Umbilical cord (tissue), 2 donors: ENCODE measurements around the gene SLC1A6. TPM values are rescaled to one million over a fixed set of nuclear protein-coding genes. Genes with fewer than 3 reads are reported as not detected.
"Not testable (repeated sequence)": the region's sequence is repeated elsewhere in the genome, so short reads cannot be mapped to it uniquely, and the experiment has no call there.

ENCODE experiments used
- DNase-seq: peaks from one replicate; pipeline ENCODE4 v3.0.0-alpha.2; 2015; ENCODE audit warnings: low spot score
- total RNA-seq: library from RNA; depleted of rRNA; stranded (reverse); fragments of >200 nt; gene quantifications from one replicate; pipeline ENCODE4 v1.2.3, GENCODE V29; 2014; ENCODE audit warnings: low replicate concordance; ENCODE audit not compliant: insufficient read depth

SLC1A6 gene
- 6.7 TPM for total RNA-seq

DNA sequence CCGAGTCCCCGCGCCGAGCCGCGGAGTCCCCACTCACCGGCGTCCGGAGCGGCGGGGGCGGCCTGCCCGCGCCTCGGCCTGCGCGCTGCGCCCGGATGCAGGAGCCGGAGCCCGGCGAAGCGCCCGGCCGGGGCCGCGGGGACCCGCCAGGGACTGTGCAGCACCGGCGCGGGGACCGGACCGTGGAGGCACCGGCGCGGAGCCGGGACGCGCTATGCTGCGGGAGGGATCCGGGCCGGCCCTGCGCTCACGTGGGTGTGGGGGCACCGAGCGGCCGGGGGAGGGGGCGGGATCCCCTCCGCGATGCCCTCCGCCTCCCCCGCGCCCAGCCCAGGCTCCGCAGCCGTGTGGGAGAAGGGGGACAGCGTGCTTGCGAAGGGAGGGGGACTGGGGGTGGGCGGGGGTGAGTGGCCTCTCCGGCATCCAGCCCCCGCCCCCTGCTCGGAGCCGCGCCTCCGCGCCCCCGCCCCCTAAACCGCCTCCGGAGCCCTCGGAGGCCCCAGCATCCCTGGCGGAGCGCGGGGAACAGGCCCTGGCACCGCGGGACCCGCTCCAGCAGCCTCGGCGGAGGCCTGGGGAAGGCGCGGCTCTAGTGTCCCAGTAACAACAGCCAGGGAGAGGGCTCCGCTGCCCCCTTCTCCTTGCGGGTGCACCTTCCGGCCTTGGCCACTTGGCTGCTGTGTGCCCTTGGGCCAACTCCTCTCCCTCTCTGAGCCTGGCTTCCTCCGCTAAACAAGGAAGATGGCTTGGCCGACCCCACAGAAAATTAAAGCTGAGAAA, at the start of gene SLC1A6:
Gene SLC1A6, minus strand, starts transcription at position 389 of the 780 bp plus-strand sequence. CDS start 6,954 bp downstream, outside the sequence.
- DNase-seq, result peak; percentile 27

DNA sequence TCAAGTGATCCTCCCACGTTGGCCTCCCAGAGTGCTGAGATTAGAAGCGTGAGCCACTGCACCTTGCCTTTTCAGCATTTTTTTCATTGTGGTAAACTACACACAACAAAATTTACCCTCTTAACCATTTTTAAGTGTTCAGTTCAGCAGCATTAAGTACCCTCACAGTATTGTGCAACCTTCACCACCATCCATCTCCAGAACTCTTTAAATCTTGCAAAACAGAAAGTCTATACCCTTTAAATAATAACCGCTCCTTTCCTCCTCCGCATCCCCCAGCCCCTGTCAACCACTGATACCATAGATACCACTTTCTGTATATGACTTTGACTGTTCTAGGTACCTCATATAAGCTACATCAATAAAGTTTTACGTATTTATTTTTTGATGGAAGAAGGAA, 48.8 kb upstream of the SLC1A6 start:
- no peak for DNase-seq

DNA sequence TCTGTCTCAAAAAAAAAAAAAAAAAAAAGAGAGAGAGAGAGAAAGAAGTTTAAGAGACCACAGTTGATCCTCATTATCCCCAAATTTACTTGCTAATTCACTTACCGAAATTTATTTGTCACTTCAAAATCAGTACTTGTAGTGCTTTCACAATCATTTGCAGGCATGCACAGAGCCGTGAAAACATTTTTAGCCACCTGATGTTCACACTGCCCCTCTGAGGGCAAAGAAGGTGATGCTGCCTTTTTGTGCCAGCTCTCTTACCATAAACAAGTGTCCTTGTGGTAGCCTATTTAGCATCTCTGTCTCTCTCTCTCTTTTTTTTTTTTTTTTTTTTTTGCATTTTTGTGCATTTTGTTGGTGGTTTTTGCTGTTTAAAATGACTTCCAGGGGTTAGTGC, 45.6 kb upstream of the SLC1A6 start:
- no peak for DNase-seq

DNA sequence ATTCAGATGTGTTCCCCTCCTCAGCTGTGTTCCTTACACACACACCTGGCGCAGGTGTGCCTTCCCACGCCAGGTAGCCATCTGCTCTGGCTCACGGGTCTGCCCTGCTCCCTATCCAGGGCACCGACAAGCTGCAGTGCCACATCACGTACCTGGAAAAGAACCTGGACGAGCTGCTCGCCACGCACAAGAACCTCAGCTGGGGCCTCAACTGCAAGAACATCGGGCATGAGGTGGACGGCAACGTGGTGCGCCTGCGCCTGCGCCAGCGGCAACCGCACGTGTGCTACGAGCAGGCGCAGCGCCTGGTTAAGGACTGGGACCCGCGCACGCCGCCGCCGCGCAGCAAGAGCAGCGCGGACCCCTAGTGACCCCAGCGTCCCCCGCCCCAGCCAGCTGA, 43.1 kb upstream of the SLC1A6 start:
- no peak for DNase-seq

DNA sequence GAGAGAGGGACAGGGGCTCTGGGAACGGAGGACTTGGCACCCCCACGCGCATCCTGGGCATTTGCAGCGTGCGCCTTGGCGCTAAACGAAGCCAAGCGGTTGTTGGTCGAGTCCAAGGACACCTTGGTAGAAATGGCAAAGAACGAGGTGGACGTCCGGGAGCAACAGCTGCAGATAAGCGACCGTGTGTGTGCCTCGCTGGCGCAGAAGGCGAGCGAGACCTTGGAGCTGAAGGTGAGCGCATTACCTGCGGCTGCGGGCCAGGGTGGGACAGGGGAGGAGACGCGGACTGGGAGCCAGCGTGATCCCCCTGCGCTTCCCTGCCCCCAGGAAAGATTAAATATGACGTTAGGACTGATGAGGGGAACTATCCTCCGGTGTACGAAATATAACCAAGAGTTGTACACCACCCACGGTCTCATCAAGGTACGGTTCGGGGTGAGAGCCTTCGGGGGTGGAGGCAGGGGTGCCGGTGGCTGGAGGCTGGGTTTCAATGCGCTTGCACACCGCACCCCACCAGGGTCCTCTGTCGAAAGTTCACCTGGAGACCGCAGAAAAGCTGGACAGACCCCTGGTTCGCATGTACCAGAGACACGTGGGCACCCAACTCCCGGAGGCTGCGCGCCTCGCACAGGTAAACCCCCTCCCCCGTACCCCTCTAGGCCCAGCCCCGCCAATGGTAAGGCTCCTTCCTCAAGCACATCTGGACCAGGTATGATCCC, 41.8 kb upstream of the SLC1A6 start:
- DNase-seq, result no peak

DNA sequence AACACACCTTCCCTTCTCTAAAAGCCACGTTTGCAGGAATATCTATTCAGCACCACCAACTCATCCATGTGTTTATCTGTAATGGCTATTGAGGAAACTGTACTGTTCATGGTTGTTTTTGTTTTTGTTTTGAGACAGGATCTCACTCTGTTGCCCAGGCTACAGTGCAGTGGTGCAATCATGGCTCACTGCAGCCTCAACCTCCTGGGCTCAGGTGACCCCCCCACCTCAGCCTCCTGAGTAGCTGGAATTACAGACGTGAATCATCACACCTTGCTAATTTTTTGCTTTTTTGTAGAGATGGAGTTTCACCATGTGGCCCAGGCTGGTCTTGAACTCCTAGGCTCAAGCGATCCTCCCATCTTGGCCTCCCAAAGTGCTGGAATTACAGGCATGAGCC, 39.2 kb upstream of the SLC1A6 start:
- DNase-seq, result not testable (repeated sequence)

DNA sequence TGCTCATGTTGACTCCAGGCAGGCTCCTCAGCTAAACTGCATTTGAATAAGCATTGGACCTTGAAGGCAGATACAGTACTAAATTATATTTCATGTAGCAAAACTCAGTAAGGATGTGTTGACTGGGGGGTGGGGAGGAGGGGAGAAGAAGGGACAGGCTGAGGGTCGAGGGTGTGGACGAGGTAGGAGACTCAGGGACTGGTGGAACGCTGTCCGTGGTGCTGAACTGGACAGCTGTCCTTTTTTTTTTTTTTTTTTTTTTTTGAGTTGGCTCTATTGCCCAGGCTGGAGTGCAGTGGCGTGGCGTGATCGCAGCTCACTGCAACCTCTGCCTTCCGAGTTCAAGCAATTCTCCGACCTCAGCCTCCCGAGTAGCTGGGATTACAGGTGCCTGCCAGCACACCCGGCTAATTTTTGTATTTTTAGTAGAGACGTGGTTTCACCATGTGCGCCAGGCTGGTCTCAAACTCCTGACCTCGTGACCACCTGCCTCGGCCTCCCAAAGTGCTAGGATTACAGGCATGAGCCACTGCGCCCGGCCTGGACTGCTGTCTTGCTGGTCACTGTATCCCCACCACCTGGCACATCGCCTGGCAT, 36.4 kb upstream of the SLC1A6 start:
- DNase-seq, result peak; percentile 15

DNA sequence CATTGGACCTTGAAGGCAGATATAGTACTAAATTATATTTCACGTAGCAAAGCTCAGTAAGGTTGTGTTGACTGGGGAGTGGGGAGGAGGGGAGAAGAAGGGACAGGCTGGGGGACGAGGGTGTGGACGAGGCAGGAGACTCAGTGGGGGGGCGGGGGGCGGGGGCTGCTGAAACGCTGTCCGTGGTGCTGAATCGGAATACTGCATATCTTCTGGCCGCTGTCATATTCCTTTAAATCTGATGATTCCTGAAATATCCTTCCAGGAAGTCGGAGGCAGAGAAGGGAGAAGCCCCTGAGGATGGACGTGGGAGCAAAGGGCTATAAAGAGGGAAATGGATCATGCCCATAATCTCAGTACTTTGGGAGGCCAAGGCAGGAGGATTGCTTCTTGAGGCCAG, 34.9 kb upstream of the SLC1A6 start:
- DNase-seq, result no peak

DNA sequence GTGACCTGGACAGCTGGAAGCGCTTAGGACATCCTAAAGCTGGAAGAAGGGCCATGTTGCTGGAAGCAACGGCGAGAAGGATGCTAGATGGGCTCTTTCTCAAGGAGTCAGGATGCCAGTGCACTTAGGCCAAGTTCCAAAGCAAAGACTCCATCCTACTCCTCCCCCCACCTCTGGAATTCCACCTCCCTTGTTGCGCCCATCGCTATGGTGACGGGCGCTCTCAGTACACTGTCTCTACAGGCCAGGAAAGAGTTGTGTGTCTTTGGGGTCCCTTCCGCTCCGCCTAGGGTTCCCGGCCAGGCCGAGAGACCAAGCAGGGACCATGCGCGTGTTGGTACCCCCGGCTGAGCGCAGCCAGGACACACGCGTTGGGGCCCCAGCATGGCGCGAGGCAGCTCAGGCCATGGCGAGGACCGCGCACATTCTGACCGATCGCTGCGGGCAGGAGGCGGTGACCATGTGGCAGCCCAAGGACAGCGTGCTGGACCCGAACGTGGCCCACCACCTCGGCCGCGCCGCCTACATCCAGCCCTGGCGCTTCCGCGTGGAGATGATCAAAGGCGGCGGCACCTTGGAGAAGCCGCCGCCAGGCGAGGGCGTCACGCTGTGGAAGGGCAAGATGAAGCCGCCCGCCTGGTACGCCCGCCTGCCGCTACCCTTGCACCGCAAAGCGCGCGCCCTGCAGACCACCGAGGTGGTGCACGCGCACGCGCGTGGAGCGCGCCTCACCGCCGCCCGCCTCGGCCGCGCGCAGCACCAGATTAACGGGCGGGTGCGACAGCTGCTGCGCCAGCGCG, 31.0 kb upstream of the SLC1A6 start:
- peak; percentile 12 for DNase-seq

DNA sequence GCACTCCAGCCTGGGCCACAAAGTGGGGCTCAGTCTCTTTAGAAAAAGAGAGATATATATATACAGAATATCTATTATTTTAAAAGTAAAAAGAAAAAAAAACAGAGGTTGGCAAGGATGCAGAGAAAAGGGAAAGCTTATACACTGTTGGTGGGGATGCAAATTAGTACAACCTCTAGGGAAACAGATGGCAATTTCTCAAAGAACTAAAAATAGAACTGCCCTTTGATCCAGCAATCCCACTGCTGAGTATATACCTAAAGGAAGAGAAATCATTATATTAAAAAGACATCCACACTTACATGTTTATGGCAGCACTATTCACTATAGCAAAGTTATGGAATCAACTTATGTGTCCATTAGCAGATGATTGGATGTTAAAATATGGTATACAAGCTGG, 28.6 kb upstream of the SLC1A6 start:
- DNase-seq, result no peak

DNA sequence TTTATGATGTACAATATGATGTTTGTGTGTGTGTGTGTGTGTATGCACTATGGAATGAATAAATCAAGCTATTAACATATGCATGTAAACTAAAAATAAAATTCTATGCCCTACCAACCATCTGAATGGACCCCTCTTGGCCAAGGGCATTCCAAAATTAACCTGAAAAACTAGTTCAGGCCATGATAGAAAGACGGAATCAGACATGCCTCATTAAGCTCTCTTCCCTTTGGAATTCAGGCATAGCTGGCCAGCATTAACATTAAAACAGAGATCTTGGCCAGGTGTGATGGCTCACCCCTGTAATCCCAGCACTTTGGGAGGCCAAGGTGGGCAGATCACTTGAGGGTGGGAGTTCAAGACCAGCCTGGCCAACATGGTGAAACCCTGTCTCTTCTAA, 18.3 kb upstream of the SLC1A6 start:
- DNase-seq, result no peak

DNA sequence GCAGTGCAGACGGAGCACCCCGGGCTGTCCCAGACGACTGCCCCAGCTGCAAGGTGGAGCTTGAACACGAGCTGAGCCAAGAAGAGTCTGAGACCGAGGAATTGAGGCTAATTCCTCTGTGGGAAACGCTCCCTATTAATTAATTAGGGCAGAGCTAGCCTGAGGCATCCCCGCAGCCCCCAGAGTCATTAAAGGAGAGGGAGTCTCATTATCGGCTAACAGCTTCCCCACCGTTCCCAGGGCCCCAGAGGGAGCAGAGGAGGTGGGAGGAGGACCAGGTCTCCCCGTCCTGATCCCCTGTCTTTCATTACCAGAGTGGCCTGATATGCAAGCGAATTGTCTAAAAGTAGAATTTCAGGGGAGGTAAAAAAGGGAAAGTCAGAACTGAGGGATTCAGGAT, 13.1 kb upstream of the SLC1A6 start:
- no peak for DNase-seq

DNA sequence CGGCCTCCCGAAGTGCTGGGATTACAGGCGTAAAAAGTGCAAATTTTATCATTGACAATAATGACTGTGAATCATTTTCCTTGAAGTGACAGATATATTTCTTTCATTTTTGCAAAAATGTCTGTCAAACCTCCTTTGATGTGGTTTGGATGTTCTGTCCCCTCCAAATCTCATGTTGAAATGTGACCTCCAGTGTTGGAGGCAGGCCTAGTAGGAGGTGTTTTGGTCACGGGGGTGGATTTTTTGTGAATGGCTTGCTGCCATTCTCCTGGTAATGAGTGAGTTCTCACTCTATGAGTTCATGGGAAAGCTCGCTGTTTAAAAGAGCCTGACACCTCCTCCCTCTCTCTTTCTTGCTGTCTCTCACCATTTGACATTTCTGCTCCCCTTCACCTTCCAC, 5.5 kb upstream of the SLC1A6 start:
- DNase-seq, result no peak

DNA sequence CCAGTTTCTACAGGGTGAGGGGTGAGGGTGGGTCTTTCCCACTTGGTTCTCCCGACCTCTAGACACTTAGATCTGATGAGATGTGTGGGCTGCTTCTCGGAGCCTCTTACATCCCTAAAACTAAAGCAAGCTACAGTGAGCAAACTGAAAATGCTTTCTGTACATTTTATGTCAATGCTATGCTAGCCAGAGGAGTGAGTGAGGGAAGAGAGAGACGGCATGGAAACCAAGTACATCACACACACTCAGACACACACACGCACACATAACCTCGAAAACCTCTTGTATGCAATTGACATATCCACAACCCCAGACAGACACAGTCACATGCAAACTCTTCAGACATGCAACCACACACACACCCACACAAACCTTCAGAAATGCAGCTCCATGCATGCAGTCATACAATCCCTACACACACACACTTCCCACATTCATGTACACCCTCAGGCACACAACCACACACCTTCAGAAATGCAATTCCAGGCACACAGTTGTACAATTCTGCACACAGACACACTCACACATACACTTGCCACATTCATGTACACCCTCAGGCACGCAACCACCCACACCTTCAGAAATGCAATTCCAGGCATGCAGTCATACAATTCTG, 1.4 kb downstream of the SLC1A6 start:
- no peak for DNase-seq

DNA sequence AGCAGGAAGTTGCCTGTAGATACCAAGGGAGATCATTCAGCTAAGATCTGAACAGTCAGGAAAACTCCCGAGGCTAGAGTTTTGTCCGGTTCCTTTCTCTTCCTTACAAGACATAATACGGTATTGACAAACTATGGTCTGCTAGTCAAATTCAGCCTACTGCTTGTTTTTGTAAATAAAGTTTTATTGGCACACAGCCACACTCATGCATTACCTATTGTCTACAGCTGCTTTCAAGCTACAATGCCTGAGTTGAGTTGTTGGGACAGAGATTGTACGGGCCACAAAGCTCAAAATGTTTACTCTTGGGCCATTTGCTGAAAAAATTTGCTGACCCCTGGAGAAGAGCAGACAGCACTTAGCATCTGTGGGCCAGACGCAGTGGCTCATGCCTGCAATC, 2.5 kb downstream of the SLC1A6 start:
- DNase-seq, result no peak

DNA sequence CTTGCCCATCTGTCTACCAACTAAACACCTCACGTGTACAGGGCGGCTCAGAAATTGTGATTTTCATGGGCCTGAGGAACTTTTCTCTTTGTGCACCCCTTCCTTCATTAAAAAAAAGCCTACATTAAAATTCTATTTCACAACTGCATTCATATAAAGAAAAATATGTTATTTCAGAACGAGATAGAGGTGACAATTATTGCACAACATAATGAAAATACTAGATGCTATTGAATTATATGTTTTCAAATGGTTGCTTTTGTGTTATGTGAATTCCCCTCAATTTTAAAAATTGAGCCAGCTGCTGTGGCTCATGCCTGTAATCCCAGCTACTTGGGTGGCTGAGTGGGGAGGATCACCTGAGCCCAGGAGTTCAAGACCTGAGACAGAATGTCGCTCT, 5.2 kb downstream of the SLC1A6 start:
- no peak for DNase-seq

DNA sequence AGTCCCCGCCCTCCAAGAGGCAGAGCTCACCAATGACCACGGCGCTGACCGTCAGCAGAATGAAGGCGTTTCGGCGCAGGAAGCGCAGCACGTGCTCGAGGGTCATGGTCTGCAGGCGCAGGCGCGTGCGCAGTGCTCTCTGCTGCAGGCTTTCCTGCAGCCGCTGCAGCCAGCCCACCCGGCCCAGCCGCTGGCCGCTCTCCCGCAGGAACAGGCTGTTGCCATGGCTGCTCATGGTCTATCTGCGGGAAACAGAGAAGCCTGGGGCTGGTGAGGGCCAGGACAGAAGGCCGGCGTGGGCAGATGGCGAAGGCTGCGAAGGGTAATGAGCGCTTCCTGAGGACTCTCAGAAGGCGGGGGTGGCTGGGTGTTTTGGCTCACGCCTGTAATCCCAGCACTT, 7.0 kb downstream of the SLC1A6 start:
- no peak for DNase-seq

DNA sequence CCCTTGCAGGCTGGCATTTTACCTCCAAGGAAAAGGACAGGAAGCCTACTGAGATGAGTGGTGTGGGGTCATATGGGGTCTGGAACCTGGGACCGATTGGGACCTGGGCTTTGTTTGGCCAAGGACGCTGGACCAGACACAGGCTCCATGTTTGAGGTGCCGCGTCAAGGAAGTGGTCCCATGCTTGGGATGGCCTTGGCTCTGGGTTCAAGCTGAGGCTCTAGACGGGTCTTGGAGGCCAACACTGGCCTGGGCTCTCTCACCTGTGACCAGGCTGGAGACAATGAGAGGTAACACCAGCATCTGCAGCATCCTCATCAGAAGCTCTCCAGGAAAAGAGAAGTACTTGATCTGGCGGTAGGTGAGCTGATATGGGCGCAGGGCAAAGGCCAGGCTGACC, 8.2 kb downstream of the SLC1A6 start:
- no peak for DNase-seq

DNA sequence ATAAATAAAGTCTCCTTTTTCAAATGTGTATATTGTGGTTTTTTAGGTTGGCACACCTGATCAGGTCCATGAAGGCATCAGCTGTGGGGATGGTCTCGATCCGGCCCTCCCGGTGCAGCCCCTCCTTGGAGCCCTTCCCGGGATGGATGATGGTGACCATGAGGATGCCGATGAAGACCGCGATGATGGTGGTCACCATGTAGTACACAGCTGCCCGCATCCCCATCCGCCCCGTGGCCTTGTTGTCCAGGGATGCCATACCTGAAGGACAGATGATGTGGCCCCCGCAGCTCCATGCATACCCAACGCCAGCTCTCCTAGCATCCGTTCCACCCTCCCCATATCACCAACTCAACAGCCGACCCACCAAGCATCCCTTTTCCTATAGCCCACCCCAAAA, 11.4 kb downstream of the SLC1A6 start:
- DNase-seq, result no peak

DNA sequence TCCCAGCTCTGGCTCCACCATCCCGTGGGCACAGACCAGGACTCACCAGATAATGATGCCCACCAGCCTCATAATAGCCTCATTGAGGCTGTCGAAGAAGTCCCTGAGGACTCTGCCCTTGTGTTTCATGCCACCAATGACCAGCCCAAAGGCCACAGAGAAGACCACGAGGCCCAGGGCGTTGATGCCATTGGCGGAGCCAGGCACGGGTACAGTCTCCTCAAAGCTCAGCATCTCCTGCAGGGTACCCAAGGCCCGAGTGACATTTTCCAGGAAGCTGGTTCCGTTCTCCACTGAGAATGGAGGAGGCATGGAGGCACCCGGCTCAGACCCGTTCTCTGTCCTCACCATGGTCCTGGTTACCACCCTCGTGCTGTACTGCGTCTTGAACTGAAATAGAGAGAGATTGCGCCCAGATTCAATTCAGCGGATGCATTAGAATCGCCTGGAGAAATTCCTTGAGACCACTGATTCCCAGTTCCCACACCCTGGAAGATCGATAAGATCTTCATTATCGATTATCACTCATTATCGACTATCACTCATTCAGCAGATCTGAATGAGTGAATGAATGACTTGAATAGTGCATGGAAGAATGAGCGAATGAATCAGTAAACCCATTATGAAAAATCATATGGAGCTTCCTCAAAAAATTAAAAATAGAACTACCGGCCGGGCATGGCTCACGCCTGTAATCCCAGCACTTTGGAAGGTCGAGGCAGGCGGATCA, 17.5 kb downstream of the SLC1A6 start:
- DNase-seq, result no peak

DNA sequence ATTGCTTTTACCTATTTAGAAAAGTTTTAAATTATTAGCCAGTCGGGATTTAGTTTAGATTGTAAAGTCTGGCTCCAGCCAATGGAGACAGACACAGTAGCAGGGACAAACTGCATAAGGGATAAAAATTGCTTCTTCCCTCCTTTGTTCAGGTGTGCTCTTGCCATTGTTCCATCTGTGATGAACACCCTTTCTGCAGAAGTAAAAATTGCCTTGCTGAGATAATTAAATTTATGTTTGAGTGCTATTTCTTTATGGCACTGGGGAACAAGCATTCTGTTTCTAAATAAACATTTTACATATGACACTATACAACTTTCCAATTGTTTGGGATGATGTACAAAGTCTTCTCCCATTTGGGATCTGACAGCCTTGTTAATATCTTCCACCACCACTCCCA, 20.4 kb downstream of the SLC1A6 start:
- no peak for DNase-seq
